NOMO-1 (cell line): ENCODE results near the gene BTBD9.

Source experiments
- DNase-seq, 2 experiments: peaks; one replicate each; lab custom pipeline; 2025; ENCODE audit not compliant: unreplicated experiment in 2 of 2; lab: John Stamatoyannopoulos, UW

Gene BTBD9

DNA sequence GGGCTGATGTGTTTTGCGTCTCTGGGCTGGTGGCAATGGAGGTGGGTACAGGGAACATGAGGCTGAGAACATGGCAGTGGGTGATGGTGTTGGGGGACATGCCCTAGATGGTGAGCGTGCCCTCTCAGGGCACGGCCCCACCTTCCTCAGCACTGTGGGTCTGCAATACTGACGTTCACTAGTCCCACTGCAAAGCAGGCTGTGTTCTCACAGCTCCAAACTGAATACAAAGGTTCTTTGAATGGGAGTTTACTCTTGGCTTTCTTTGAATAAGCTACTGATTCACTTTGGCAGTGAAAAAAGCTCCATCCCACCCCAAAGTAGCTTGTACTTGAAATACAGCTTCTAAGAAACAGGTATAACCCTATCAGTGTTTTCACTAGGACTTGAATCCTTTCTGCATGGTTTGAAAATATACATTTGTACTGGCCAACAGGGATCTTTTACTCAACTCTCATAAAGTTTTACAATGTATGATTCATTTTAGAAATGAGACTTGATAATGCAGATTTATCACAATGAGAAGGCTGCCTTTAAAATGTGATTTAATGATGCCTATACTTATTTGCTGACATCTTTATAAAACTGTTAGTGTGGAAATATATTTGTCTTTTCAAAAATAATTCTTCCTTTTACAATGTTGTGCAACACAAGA, 419.5 kb downstream of the BTBD9 start:
- no peak for DNase-seq

DNA sequence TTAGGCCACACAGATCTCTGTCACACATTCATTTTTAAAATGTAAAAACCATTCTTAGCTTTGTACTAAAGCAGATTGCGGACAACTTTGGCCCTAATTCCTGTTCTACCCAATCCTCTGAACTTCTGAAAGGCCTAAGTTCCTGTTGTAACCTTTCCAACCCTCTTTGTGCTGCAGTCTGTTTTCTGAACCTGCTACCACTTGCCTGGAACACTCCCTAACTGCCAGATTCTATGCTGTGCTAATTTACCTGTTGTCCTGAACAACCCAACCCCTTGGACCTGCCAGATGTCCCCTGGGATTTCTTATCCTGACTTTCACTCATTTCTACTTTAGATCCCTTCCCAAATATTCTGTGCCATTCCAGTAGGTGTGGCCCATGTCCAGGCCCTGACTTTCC, 421.5 kb downstream of the BTBD9 start:
- DNase-seq: no peak

GRCh38 chr6:38216451-38216850, 423.3 kb downstream of the BTBD9 start:
- no peak for DNase-seq

DNA sequence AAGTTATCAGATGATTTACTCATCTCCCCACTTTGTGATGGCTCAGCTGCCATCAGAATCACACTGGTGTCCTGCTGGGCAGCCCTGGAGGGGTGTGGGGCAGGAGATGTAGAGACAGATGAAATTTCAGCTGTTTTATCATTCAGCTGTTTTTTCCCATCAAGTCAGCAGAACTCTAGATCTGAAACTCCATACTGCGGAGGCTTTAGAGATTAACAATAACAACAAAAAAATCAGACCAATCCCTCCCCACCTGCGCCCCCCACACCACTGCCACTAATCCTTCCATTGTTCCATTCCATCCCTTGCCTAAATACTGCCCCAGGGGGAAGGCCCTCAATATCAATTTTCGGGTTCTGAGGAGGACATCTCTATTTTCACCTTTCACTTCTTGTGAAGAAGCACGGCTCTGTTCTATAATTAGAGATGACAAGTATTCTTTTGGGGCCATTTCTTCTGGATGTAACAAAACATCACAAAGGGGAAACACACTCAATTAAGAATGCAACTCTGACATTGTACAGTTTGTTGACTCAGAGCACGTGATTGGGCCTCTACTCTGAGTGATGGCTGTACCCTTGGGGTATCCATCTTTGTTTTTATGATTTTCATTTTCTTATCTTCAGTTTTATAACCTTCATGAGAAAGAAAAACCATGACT, 423.9 kb downstream of the BTBD9 start:
- no peak for DNase-seq

DNA sequence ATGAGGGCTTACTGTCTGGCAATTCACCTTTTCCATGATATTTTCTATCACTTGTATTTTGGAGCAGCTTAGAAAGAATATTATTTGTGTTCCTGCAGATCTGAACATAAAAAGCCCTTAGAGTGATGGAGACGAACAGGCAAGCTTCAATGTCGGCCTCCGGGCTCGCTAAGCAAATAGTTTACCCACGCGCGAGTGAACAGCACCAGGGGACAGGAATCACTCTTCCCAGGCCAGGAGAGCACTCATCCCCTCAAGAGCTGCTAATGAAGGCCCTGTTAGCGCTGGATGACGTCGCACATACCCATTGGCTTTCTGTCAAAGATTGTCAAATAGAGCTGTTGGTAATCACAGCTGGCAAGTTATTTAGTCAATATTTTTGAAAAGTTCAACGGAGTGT, 424.5 kb downstream of the BTBD9 start:
- DNase-seq: no peak

DNA sequence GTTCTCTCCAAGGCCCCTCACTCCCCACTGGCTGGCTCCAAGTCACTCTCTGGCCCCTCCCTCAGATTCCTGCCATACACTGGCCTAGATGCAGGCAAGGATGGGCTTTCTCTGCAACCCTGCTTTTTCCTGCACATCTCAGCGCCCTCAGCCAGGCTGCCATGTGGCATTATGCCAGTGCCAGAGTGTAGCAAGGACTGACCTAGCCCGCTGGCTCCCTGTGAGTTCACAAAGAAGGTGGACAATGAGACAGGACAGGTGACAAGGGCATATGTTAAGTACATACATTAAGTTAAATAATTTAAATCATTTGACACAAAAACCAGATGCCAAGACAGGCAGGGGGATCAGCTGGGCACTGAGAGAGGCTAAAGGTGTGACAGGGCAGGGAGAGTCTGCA, 425.6 kb downstream of the BTBD9 start:
- no peak for DNase-seq

DNA sequence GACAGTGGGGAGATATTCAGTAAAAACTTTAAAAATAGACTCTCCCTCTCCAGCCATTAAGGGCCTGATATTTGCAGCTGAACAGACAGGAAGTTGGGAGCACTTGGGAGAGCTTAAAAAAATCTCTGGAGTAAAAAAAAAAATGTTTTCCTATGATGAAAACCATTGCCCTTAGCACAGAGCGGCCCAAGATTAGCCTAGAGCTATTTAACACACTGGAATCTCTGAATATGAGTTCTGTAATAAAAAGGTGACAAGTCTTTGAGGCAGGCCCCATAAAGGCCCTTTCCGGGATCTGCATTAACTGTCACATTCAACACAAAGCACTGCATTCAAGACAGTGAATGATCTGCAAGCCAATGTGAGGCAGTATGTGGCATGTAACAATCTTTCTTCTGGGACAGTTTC, 426.5 kb downstream of the BTBD9 start:
- DNase-seq: no peak

DNA sequence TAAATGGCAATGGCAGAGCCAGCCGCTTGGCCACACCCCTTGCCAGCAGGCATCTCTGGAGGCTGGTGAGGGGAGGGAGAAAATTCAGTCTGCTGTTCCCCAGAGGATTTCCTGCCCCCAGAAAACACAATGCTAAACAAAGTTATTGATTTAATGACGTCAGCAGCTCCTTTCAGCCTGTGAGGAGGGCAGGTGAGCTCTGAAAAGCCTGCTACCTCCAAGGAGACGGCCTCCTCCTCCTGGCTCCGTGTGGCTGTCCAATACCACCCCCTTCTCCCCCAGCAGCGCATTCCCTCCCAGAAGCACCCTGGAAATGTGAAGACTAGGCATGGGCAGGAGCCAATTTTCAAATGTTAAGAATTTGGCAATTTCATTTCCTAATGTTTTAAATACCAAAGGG, 427.1 kb downstream of the BTBD9 start:
- DNase-seq: no peak

GRCh38 chr6:38212116-38212515, 427.6 kb downstream of the BTBD9 start:
- no peak for DNase-seq

DNA sequence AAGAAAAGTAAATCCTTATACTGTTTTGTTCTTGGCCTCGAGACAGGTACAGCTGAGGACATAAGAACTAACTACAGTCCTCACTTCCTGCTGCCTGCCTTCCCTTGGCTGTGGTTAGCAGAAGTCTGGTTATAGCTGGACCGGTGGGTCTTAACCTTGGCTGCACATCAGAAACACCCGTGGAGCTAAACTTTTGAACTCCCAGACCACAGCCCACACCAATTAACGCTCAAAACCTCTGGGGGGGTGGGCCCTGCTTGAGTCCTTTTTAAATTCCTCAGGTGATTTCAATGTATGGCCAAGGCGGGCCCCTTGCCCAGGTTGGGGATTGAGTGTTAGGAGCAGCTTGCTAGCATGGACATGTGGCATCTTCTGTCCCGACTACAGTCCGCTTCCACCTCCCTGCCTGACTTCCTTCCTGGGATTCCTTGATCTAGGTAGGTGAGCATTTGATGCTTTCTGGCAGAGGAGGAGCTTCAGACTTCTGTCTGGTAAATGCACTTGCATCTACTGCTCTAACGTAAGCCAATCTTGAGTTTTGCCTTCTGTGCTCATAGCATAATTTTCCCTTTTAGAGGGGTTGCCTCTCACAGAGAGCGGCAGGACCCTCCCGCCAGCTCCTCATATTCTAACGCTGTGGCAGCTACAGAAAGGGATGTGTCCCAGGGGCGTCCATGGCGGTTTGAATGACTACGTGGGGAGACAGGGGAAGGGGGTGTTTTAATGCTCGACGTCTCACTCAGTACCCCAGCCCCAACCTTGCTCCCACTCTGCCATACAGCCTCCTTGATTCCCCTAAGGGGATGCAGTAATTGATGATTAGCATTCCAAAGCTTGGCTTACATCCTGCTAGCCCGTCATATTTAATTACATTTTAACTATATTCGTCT, 430.1 kb downstream of the BTBD9 start:
- DNase-seq: no peak

DNA sequence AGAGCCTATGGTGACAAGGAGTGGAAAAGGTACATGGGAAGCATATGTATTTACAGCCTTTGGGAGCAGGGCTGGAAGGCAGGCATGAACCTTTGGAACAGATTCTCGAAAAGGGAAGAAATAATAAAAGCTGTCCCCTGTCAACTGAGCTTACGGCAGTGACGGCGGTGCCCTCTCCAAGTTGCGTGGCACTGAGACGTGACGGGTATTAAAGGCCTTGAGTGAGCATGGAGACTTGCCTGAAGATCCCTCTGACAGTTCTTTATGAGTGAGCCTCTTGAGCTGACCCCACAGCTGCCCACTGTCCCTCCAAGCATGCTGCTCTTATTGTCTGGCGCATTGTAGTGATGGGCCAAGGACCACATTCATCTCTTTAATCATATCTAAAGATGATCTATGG, 431.7 kb downstream of the BTBD9 start:
- no peak for DNase-seq

DNA sequence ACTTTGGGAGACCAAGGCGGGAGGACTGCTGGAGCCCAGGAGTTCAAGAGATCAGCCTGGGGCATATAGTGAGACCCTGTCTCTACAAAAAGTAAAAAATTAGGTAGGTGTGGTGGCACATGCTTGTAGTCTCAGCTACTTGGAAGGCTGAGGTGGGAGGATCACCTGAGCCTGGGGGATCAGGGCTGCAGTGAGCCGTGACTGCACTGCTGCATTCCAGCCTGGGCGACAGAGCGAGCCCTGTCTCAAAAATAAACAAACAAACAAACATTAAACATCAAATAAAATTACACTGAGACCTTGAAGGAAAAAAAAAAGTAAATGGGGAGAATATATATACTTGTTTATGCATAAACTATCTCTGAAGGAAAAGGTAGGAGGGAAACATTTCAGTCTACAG, 432.4 kb downstream of the BTBD9 start:
- no peak for DNase-seq

DNA sequence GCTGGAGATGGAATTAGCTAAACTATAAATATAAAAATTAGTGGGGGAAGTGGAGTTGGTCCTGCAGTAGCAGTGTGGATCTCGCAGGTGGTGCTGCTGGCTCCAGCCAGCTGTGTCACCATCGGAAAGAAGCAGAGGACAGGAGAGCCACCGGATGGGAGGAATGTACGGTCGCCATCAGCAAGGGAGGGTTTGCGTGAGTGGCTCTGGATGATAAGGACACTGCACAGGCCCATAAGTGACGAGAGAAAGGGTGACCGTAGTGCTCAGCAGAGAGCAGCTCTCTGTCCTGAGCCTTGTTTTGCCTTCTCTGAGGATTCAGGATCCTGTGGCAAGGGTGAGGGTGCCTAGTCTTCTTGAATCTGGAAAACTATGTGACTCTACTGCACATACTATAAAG, 441.5 kb downstream of the BTBD9 start:
- no peak for DNase-seq

DNA sequence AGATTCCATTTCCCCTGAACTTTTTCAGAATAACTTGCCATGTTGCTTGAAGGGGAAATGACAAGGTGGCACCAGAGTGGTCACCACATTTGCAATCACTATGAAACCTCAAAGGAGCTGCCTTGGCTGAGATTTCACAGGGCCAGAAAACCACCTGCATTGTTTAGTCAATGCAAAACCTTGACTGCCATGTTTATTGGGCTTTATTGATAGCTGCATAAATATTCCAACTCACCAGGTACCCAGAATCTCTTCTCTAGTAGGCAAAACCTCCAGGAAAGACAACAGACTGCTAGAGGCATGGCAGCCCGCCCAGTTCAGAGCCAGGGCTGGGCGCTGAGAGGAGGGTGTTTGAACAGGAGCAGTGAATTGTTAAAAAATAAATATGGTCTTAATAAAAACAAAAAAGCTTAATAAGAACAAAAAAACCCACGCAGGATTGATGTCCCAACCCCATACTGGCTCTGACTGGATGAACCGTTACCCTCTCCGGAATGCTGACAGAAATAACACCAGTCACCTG, 444.6 kb downstream of the BTBD9 start:
- DNase-seq: no peak

DNA sequence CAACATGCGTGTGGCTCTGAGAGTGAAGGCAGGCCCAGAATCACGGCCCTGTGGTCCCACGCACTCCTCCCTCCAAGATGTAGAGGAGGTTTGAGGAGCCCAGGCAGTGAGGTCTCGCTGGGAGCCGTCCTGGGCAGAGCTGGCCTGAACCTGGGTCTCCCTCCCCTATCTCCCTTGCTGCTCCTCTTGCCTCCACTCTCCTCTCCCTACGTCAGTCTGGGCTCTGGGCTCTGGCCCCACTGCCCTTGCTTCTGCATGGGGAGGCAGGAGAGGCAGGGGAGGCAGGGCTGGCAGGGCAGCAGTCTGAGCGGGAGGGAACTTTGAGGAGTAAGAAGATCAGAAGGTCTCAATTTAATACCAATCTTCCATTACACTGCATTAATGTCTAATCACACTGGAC, 445.1 kb downstream of the BTBD9 start:
- no peak for DNase-seq

DNA sequence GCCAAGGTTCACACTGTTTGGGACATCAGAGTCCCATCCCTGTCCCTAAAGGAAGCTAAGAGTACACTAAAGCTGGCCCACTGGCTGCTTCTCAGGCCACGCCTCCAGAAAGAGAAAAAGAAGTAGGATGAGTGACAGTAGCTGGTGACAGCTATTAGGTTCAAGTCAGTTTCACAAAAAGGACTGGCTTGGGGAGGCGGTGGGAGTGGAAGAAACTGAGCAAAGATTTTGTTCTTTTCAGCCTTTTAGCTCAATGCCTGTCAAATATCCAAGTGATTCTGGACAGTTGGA, 445.5 kb downstream of the BTBD9 start:
- no peak for DNase-seq

DNA sequence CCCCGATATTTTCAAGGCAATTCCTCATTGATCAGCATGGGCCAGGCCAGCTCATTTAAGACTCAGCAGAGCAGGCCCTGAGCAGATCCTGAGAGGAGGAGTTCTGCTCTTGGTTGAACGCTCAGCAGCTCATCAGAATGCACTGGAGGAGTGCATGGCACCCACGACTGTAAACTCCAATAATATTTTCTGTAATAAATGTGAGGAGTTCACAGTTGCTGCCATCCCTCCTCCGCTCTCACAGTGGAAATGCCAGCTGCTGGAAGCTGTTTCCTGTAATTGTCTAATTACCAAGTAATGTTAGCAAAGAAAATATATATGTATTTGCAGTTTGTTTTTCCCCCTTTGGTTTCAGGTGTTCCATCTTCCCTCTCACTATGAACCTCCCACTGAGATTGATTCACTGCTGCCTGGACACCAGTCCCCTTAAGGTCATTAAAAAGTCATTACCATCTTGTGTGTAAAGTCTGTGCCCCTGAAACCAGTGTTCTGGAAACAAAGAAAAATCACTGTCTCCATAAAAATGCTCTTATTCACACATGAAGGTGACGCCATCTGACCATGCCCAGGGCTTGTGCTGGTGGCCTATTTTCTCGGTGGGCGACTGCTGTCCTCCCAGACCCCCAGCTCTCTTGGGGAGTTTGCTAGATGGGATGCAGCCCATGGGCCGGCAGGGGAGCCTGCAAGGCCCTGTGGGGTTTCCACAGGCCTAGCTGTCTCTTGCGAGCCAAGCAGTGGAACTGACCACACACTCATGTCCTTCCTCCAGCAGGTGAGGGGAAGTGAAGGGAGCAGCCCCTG, 446.0 kb downstream of the BTBD9 start:
- no peak for DNase-seq

GRCh38 chr6:38193051-38193450, 446.7 kb downstream of the BTBD9 start:
- DNase-seq: no peak

GRCh38 chr6:38192487-38192886, 447.2 kb downstream of the BTBD9 start:
- no peak for DNase-seq

- DNase-seq: no peak
Observed at GRCh38 chr6:38192011-38192410, 447.7 kb downstream of the BTBD9 start.

GRCh38 chr6:38191418-38191817, 448.3 kb downstream of the BTBD9 start:
- DNase-seq: no peak
